Liver (tissue), 3 donors: Measurements from ENCODE around the gene PLOD3.

Source experiments
- CTCF ChIP-seq: fragments of 150-350 bp; IDR thresholded peaks from 2 replicates; pipeline ENCODE4 v1.5.1; 2017; ENCODE audit warnings: improper control_type of control experiment, low read depth, low read length; ENCODE audit not compliant: missing input control
- EGR1 ChIP-seq, 2 donors: IDR thresholded peaks; 2 replicates each; pipeline ENCODE4 v1.6.1; 2016 to 2018; ENCODE audit warnings: antibody characterized with exemption in 2 of 2, low read depth in 2 of 2
- FOXA1 ChIP-seq: IDR thresholded peaks from 2 replicates; pipeline ENCODE4 v1.6.1; 2016; ENCODE audit warnings: antibody characterized with exemption
- REST ChIP-seq: IDR thresholded peaks from 2 replicates; pipeline ENCODE4 v1.6.1; 2016; ENCODE audit warnings: antibody characterized with exemption, mild to moderate bottlenecking
- YY1 ChIP-seq: IDR thresholded peaks from 2 replicates; pipeline ENCODE4 v1.6.1; 2016; ENCODE audit warnings: antibody characterized with exemption, mild to moderate bottlenecking
- TF ChIP-seq, protein P1 (sequence below): IDR thresholded peaks from 2 replicates; pipeline ENCODE4 v1.6.1; 2016; ENCODE audit warnings: antibody characterized with exemption
- donor health status: healthy.
- donor health status: healthy.

GRCh38 chr7:101175664-101176063 lies 41.7 kb downstream of the PLOD3 start:
- TF ChIP-seq CTCF (no peak), EGR1 (IDR thresholded peaks at IDR 0.05; ENCODE audit: low read depth in 2 of 2) (no peak), REST (no peak), YY1 (no peak), FOXA1 (no peak)
- TF ChIP-seq, protein P1, sequence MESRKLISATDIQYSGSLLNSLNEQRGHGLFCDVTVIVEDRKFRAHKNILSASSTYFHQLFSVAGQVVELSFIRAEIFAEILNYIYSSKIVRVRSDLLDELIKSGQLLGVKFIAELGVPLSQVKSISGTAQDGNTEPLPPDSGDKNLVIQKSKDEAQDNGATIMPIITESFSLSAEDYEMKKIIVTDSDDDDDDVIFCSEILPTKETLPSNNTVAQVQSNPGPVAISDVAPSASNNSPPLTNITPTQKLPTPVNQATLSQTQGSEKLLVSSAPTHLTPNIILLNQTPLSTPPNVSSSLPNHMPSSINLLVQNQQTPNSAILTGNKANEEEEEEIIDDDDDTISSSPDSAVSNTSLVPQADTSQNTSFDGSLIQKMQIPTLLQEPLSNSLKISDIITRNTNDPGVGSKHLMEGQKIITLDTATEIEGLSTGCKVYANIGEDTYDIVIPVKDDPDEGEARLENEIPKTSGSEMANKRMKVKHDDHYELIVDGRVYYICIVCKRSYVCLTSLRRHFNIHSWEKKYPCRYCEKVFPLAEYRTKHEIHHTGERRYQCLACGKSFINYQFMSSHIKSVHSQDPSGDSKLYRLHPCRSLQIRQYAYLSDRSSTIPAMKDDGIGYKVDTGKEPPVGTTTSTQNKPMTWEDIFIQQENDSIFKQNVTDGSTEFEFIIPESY = no peak
